A549 (cell line): ENCODE results near the gene AMMECR1. TPM values are rescaled to one million over a fixed set of nuclear protein-coding genes. Genes with fewer than 3 reads are reported as not detected.

Experiments used
- ATAC-seq, 2 experiments: fragments of 200-7000 bp in 1 of 2; fragments of >200 bp in 1 of 2; cut with Nextera tagmentation in 1 of 2; cut with Tn5 transposase in 1 of 2; 3 replicates each; pipeline versions ENCODE4 v1.8.0 to v1.9.1; 2018 to 2020; ENCODE audit warnings: mild to moderate bottlenecking in 1 of 2, moderate library complexity in 1 of 2
- CTCF ChIA-PET: fragments of 300-600 bp; sonication (Branson Sonifier 250); formaldehyde crosslinking; extraction: SDS; loops from one replicate; lab custom pipeline; 2021; ENCODE audit warnings: antibody characterized with exemption, inconsistent platforms; lab: Yijun Ruan, JAX
- POLR2A ChIA-PET: fragments of 350-600 bp; formaldehyde crosslinking; extraction: SDS; loops from one replicate; lab custom pipeline; 2021; ENCODE audit warnings: antibody characterized with exemption, inconsistent platforms; lab: Yijun Ruan, JAX
- DNase-seq, 2 experiments: peaks; one replicate each; pipeline versions ENCODE4 v3.0.0 to v3.0.0-alpha.2; 2011 to 2016; ENCODE audit warnings: low read depth in 1 of 2, low spot score in 1 of 2
- FAIRE-seq: peaks from 2 replicates; lab custom pipeline; 2011; peaks lifted over from hg19 to GRCh38; lab: Jason Lieb, UNC
- H3K27ac ChIP-seq, 2 experiments: fragments of >200 bp; sonication (Bioruptor Twin); formaldehyde crosslinking; 3 replicates each; pipeline ENCODE4 v1.5.1; 2016 to 2017
- H3K4me1 ChIP-seq: fragments of >200 bp; sonication (Bioruptor Twin); formaldehyde crosslinking; 3 replicates; pipeline ENCODE4 v1.6.1; 2016
- H3K4me2 ChIP-seq: fragments of >200 bp; sonication (Bioruptor Twin); formaldehyde crosslinking; 3 replicates; pipeline ENCODE4 v1.6.1; 2016
- H3K4me3 ChIP-seq: fragments of >200 bp; sonication (Bioruptor Twin); formaldehyde crosslinking; 3 replicates; pipeline ENCODE4 v1.5.1; 2016
- H3K9me3 ChIP-seq: fragments of >200 bp; sonication (Bioruptor Twin); formaldehyde crosslinking; 3 replicates; pipeline ENCODE4 v1.6.1; 2016
- BHLHE40 ChIP-seq: IDR thresholded peaks from 2 replicates; pipeline ENCODE4 v1.6.1; 2012; ENCODE audit warnings: low read depth, low read length, inconsistent platforms
- CBX8 ChIP-seq: fragments of 200-600 bp; sonication (generic); IDR thresholded peaks from 2 replicates; pipeline ENCODE4 v1.6.1; 2016
- CHD4 ChIP-seq: fragments of 200-600 bp; sonication (generic); IDR thresholded peaks from 2 replicates; pipeline ENCODE4 v1.6.1; 2016; ENCODE audit warnings: antibody characterized with exemption, mild to moderate bottlenecking, borderline replicate concordance
- EP300 ChIP-seq, 2 experiments: fragments of >200 bp; sonication (Bioruptor Twin); formaldehyde crosslinking; IDR thresholded peaks; 2 replicates in 1 of 2; 3 replicates in 1 of 2; pipeline ENCODE4 v1.6.1; 2016 to 2017
- FOSB ChIP-seq: fragments of 250-450 bp; sonication (Bioruptor Pico); IDR thresholded peaks from 2 replicates; pipeline ENCODE4 v1.5.0; 2020; ENCODE audit warnings: mild to moderate bottlenecking, moderate library complexity
- JUNB ChIP-seq: fragments of >200 bp; sonication (Bioruptor Twin); formaldehyde crosslinking; IDR thresholded peaks from 2 replicates; pipeline ENCODE4 v1.6.1; 2016
- MAZ ChIP-seq: fragments of 150-350 bp; IDR thresholded peaks from 2 replicates; pipeline ENCODE4 v1.6.1; 2014; ENCODE audit warnings: antibody characterized with exemption, low read depth, low read length, borderline replicate concordance
- MYC ChIP-seq: IDR thresholded peaks from 2 replicates; pipeline ENCODE4 v1.6.1; 2012; ENCODE audit warnings: mild to moderate bottlenecking, inconsistent platforms, low read length, improper control_type of control experiment, borderline replicate concordance
- PHF8 ChIP-seq: fragments of 200-600 bp; sonication (generic); IDR thresholded peaks from 2 replicates; pipeline ENCODE4 v1.6.1; 2016; ENCODE audit warnings: low read depth, mild to moderate bottlenecking, antibody characterized with exemption, moderate library complexity, borderline replicate concordance
- POLR2A ChIP-seq: IDR thresholded peaks from 2 replicates; pipeline ENCODE4 v1.6.1; 2012; ENCODE audit warnings: mild to moderate bottlenecking, low read length
- POLR2AphosphoS2 ChIP-seq: conservative IDR thresholded peaks from 2 replicates; pipeline ENCODE4 v1.6.1; 2012; ENCODE audit warnings: low read length, improper control_type of control experiment, inconsistent platforms
- RAD21 ChIP-seq, 2 experiments: fragments of >200 bp in 1 of 2; sonication (Bioruptor Twin) in 1 of 2; formaldehyde crosslinking in 1 of 2; IDR thresholded peaks in 1 of 2; conservative IDR thresholded peaks in 1 of 2; 2 replicates in 1 of 2; 3 replicates in 1 of 2; pipeline ENCODE4 v1.6.1; 2012 to 2018; ENCODE audit warnings: inconsistent platforms in 1 of 2
- SMC3 ChIP-seq: fragments of >200 bp; sonication (Bioruptor Twin); formaldehyde crosslinking; IDR thresholded peaks from 3 replicates; pipeline ENCODE4 v1.6.1; 2018; ENCODE audit warnings: inconsistent platforms
- SREBF2 ChIP-seq: fragments of 450-650 bp; IDR thresholded peaks from 2 replicates; pipeline ENCODE4 v1.6.1; 2014; ENCODE audit warnings: mild to moderate bottlenecking, moderate library complexity
- ZNF302 ChIP-seq: fragments of 250-450 bp; sonication (Bioruptor Pico); IDR thresholded peaks from 2 replicates; pipeline ENCODE4 v1.9.0; 2021; ENCODE audit warnings: inconsistent platforms, mild to moderate bottlenecking, moderate library complexity
- WGBS: methylation state at CpG from one replicate; pipeline ENCODE4 v1.1.6; 2017; ENCODE audit errors: missing lambda C conversion rate; 5-methylcytosine and 5-hydroxymethylcytosine counted together
- polyA plus RNA-seq, 4 experiments: library from polyadenylated mRNA; depleted of rRNA in 3 of 4; stranded (reverse); fragments of >200 nt; fragmentation: RNase III in 1 of 4; extraction: RNeasy Plus Mini Kit Qiagen cat#74134 plus additional on column Dnase treatment in 1 of 4; gene quantifications; 2 replicates in 3 of 4; 3 replicates in 1 of 4; pipeline ENCODE4 v1.2.3, GENCODE V29; 2011 to 2017
- TF ChIP-seq, protein P1 (sequence below): fragments of >200 bp; sonication (Bioruptor Twin); formaldehyde crosslinking; IDR thresholded peaks from 3 replicates; pipeline ENCODE4 v1.6.1; 2016
- TF ChIP-seq, protein P2 (sequence below): IDR thresholded peaks from 2 replicates; pipeline ENCODE4 v1.6.1; 2012; ENCODE audit warnings: low read depth, borderline replicate concordance
- TF ChIP-seq, protein P3 (sequence below): fragments of >200 bp; sonication (Bioruptor Twin); formaldehyde crosslinking; IDR thresholded peaks from 2 replicates; pipeline ENCODE4 v1.6.1; 2016
- TF ChIP-seq, protein P4 (sequence below): fragments of 450-650 bp; IDR thresholded peaks from 2 replicates; pipeline ENCODE4 v1.6.1; 2014; ENCODE audit warnings: antibody characterized with exemption
- TF ChIP-seq, protein P5 (sequence below): IDR thresholded peaks from 2 replicates; pipeline ENCODE4 v1.6.1; 2012
- TF ChIP-seq, protein P6 (sequence below): fragments of >200 bp; sonication (Bioruptor Twin); formaldehyde crosslinking; IDR thresholded peaks from 3 replicates; pipeline ENCODE4 v1.5.1; 2016

The AMMECR1 gene
- polyA plus RNA-seq, 2 of the 4 experiments (the other 2 are of a cell fraction) = 7.9 to 13.7 TPM

DNA sequence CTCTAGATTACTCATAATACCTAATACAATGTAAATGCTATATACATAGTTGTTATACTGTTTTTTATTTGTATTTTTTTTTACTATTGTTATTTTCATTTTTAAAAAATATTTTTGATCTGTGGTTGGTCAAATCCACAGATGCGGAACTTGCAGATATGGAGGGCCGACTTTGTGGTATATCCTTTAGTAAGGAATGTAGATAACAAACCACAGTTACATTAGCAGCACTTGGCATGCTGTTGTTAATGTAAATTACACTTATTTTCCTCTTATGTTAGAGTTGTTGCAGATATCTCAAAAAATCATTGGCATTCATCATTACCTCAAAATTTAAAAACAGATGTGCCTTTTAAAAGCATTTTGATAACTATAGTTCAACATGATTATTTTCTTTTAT lies 164.0 kb downstream of the AMMECR1 start:
- CTCF ChIA-PET = interaction anchor here (1.5 to 34.7 kb wide), 3 partner anchors 8 to 260 kb away, joined by 4 to 848 read pairs (median 66); no protein-coding TSS in a partner anchor
- no peak overlapping the region for H3K4me2 ChIP-seq

DNA sequence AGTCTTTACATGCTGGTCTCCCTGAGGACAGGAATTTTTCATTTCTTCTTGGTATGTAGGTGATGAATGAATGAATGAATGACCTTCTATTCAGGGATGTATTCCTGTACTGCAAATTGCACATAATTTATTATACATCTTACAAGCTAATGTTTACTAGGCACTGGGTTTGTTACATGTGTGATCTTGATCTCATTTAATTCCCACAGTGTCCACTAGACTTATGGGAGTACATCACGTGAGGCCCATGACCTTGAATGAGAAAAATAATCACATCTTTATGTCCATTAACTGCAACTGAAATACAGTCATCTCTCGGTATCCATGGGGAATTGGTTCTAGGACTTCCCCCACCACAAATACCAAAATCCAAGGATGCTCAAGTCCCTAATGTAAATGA lies 164.6 kb downstream of the AMMECR1 start:
- DNase-seq = no peak
- 85% methylated on average over 2 of the region's 2 CpGs for WGBS
- POLR2A ChIA-PET = no interaction called here
- Histone ChIP-seq H3K9me3 (no peaks in the 10 kb centered on the region), H3K27ac (no peak overlapping the region), H3K4me1 (peaks cover 12% of the 10 kb centered on the region; the same call in 2 of the 3 replicates), H3K4me2 (no peak overlapping the region), H3K4me3 (no peak overlapping the region)
- TF ChIP-seq, protein P1, sequence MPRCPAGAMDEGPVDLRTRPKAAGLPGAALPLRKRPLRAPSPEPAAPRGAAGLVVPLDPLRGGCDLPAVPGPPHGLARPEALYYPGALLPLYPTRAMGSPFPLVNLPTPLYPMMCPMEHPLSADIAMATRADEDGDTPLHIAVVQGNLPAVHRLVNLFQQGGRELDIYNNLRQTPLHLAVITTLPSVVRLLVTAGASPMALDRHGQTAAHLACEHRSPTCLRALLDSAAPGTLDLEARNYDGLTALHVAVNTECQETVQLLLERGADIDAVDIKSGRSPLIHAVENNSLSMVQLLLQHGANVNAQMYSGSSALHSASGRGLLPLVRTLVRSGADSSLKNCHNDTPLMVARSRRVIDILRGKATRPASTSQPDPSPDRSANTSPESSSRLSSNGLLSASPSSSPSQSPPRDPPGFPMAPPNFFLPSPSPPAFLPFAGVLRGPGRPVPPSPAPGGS = no peak
- no peak for TF ChIP-seq EP300 (IDR thresholded peaks at IDR 0.05)
- ATAC-seq = no peak
- CTCF ChIA-PET = interaction anchor here (1.2 to 34.7 kb wide), 3 partner anchors 8 to 260 kb away, joined by 4 to 848 read pairs (median 4); no protein-coding TSS in a partner anchor
- FAIRE-seq = peak; percentile 77

More for the DNA sequence above, 164.0 kb downstream of the AMMECR1 start:
- peaks cover 12% of the 10 kb centered on the region; the same call in 2 of the 3 replicates for H3K4me1 ChIP-seq
- FAIRE-seq (peak; percentile 95), DNase-seq (no peak), ATAC-seq (no peak)
- no peaks in the 10 kb centered on the region for H3K9me3 ChIP-seq
- no peak overlapping the region for H3K4me3 ChIP-seq
- POLR2A ChIA-PET = no interaction called here
- TF ChIP-seq, protein P2, sequence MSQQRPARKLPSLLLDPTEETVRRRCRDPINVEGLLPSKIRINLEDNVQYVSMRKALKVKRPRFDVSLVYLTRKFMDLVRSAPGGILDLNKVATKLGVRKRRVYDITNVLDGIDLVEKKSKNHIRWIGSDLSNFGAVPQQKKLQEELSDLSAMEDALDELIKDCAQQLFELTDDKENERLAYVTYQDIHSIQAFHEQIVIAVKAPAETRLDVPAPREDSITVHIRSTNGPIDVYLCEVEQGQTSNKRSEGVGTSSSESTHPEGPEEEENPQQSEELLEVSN = no peak
- TF ChIP-seq POLR2AphosphoS2 (no peak), ZNF302 (CRISPR knock-in tag) (no peak), PHF8 (no peak), CBX8 (no peak), CHD4 (no peak), FOSB (CRISPR knock-in tag) (no peak), JUNB (no peak), BHLHE40 (no peak), MYC (no peak), SREBF2 (no peak), MAZ (no peak)
- TF ChIP-seq, protein P1 = no peak
- TF ChIP-seq, protein P3, sequence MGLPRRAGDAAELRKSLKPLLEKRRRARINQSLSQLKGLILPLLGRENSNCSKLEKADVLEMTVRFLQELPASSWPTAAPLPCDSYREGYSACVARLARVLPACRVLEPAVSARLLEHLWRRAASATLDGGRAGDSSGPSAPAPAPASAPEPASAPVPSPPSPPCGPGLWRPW = no peak
- TF ChIP-seq, protein P4, sequence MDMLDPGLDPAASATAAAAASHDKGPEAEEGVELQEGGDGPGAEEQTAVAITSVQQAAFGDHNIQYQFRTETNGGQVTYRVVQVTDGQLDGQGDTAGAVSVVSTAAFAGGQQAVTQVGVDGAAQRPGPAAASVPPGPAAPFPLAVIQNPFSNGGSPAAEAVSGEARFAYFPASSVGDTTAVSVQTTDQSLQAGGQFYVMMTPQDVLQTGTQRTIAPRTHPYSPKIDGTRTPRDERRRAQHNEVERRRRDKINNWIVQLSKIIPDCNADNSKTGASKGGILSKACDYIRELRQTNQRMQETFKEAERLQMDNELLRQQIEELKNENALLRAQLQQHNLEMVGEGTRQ = no peak
- TF ChIP-seq, protein P5, sequence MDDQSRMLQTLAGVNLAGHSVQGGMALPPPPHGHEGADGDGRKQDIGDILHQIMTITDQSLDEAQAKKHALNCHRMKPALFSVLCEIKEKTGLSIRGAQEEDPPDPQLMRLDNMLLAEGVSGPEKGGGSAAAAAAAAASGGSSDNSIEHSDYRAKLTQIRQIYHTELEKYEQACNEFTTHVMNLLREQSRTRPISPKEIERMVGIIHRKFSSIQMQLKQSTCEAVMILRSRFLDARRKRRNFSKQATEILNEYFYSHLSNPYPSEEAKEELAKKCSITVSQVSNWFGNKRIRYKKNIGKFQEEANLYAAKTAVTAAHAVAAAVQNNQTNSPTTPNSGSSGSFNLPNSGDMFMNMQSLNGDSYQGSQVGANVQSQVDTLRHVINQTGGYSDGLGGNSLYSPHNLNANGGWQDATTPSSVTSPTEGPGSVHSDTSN = no peak
- H3K27ac ChIP-seq = no peak overlapping the region
- 92% methylated on average over 2 of the region's 2 CpGs for whole genome bisulfite sequencing

DNA sequence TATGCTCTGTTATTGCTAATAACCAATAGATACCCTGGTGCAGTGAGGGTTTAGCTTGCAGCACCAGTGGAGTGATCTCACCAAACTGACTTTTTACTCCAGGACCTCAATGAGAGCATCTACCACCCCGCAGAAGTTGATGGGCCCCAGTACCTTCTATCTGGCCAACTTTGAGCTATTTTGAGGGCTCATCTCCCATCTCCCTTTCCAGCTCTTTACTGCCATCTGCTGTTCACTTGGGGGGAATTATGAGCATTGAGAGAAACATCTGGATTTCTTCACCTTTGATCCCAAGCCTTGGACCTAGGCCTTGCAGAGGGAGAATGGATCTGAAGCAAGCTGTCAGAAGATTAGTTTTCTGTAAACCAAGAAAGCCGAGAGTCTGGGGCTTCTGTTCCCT lies 171.4 kb downstream of the AMMECR1 start:
- DNase-seq (peak; percentile 52 to 55), FAIRE-seq (peak; percentile 93), ATAC-seq (peak; percentile 85 to 90)
- WGBS = 0% methylated on average over 2 of the region's 2 CpGs
- POLR2A ChIA-PET = no interaction called here
- Histone ChIP-seq H3K4me2 (no peak overlapping the region), H3K4me1 (peaks cover 21% of the 10 kb centered on the region), H3K27ac (peak overlapping the region; percentile 55 to 60; a peak in 5 of 6 replicates), H3K9me3 (no peaks in the 10 kb centered on the region), H3K4me3 (no peak overlapping the region)
- TF ChIP-seq RAD21 (conservative IDR thresholded peaks at IDR 0.05 in 1 of 2, IDR thresholded peaks at IDR 0.05 in 1 of 2) = peak; percentile 74 to 82
- no peak for TF ChIP-seq POLR2A
- TF ChIP-seq SMC3 = peak; percentile 70
- TF ChIP-seq, protein P6, sequence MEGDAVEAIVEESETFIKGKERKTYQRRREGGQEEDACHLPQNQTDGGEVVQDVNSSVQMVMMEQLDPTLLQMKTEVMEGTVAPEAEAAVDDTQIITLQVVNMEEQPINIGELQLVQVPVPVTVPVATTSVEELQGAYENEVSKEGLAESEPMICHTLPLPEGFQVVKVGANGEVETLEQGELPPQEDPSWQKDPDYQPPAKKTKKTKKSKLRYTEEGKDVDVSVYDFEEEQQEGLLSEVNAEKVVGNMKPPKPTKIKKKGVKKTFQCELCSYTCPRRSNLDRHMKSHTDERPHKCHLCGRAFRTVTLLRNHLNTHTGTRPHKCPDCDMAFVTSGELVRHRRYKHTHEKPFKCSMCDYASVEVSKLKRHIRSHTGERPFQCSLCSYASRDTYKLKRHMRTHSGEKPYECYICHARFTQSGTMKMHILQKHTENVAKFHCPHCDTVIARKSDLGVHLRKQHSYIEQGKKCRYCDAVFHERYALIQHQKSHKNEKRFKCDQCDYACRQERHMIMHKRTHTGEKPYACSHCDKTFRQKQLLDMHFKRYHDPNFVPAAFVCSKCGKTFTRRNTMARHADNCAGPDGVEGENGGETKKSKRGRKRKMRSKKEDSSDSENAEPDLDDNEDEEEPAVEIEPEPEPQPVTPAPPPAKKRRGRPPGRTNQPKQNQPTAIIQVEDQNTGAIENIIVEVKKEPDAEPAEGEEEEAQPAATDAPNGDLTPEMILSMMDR = peak; percentile 67
- no peak for TF ChIP-seq JUNB
- CTCF ChIA-PET = interaction anchor here (0.6 to 10.9 kb wide), 57 partner anchors 10 to 449 kb away, joined by 3 to 130 read pairs (median 4); partner anchors contain the start of gene TMEM164
